ENCODE data around the gene LRRC63.

Gene LRRC63

DNA sequence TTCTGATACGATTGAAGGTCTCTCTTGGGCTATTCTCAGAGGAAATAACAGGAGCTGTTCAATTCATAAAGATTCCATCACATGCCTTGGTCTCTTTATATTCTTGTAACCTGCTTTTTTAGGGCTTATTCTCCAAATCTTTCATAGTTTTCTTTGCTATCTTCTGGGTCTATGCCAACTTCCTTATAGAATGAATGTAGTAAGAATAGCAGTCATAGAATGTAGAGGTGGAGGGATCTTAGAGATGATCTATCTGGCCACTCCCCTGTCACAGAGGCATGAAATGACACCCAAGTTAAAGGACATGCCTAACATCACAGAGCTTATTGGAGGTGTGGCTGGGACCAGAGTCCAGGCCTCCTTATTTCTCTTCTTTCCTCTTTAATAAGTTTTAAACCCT is 42.9 kb upstream of the LRRC63 start:
- FAIRE-seq (no peak), DNase-seq (ENCODE audit: insufficient read length, low spot score) (no peak)

DNA sequence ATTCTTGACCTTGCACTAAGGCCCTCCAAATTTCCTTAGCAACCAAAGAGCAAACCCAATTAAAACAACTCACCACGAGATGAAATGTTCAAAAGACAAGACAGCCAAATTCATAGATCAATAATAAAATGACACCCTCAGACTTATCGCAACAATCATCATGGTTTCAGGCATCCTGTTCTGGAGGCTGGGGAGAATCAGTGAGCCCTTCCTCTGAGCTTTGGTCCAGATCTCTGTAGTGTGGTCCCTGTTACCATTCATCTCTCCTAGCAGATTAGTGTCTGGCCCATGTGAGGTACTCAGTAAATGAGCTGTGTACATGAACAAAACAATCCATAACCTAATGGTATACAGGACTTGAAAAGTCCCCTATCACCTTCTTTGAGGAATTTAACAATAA is 42.0 kb upstream of the LRRC63 start:
- TF ChIP-seq, protein P1, sequence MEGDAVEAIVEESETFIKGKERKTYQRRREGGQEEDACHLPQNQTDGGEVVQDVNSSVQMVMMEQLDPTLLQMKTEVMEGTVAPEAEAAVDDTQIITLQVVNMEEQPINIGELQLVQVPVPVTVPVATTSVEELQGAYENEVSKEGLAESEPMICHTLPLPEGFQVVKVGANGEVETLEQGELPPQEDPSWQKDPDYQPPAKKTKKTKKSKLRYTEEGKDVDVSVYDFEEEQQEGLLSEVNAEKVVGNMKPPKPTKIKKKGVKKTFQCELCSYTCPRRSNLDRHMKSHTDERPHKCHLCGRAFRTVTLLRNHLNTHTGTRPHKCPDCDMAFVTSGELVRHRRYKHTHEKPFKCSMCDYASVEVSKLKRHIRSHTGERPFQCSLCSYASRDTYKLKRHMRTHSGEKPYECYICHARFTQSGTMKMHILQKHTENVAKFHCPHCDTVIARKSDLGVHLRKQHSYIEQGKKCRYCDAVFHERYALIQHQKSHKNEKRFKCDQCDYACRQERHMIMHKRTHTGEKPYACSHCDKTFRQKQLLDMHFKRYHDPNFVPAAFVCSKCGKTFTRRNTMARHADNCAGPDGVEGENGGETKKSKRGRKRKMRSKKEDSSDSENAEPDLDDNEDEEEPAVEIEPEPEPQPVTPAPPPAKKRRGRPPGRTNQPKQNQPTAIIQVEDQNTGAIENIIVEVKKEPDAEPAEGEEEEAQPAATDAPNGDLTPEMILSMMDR (IDR thresholded peaks at IDR 0.05; ENCODE audit: insufficient read depth, missing control alignments) = no peak
- DNase-seq (ENCODE audit: insufficient read length, low spot score) (no peak), FAIRE-seq (no peak)

More for the DNA sequence above, 42.9 kb upstream of the LRRC63 start:
- TF ChIP-seq, protein P1 (IDR thresholded peaks at IDR 0.05; ENCODE audit: insufficient read depth, missing control alignments) = no peak

DNA sequence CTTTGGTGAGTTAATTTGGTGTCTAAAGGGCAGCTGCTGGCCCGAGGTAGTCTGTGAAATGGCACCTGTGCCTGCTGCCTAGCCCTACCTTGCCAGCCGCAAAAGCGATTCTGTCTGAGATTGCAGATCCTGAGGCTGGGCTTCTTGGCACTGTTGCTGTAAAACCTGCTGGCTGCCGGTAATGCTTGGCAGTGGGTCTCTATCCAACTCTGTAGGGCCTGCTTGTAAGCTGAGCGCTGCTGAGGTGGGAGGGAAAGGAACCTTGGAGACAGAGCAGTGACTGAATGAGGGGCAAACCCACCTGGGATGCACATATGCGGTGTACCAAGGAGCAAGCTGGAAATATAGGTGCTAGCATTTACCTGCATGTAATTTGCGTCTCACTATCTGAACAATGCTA is 41.5 kb upstream of the LRRC63 start:
- TF ChIP-seq, protein P1 (IDR thresholded peaks at IDR 0.05; ENCODE audit: insufficient read depth, missing control alignments) = no peak
- DNase-seq (ENCODE audit: insufficient read length, low spot score) = no peak
- FAIRE-seq = no peak

DNA sequence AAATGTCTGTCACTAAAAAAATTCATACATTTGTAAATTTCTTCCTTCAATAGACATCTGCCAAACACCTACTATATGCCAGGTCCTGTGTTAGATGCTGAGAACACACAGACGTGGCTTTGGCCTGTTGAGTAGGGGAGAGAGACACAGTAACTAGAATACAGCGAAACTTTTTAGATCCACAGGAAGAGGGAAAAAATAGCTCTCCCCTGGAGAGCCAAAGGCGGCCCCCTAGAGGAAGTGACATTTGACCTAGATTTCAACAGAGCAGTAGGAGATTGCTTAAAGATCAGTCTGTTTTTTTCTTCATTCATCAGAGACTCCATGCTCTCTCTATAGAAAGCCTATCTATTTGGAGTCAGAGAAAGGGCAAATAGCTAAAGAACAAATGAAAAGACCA is 41.0 kb upstream of the LRRC63 start:
- FAIRE-seq = no peak
- TF ChIP-seq, protein P1 (IDR thresholded peaks at IDR 0.05; ENCODE audit: insufficient read depth, missing control alignments) = no peak
- DNase-seq (ENCODE audit: insufficient read length, low spot score) = no peak

DNA sequence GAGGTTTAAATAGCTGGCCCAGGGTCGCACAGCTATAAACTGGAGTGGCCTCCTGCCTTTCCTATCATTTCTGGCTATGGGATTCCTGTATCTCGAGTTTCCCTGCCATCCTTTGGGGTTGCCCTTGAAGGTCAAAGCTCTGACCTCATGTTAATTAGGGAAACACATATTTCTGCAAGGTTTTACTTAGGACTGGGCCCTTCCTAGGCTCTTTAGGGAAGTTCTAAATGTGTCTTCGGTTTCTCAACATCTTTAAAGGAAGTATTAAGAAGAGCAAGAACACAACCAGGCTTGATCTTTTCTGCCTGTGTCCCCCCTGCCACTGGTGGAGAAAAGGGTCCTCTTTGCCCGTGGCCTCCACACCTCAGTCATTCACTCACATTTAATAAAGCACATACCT is 40.5 kb upstream of the LRRC63 start:
- DNase-seq (ENCODE audit: insufficient read length, low spot score) (no peak), FAIRE-seq (no peak)
- TF ChIP-seq, protein P1 (IDR thresholded peaks at IDR 0.05; ENCODE audit: insufficient read depth, missing control alignments) = no peak

DNA sequence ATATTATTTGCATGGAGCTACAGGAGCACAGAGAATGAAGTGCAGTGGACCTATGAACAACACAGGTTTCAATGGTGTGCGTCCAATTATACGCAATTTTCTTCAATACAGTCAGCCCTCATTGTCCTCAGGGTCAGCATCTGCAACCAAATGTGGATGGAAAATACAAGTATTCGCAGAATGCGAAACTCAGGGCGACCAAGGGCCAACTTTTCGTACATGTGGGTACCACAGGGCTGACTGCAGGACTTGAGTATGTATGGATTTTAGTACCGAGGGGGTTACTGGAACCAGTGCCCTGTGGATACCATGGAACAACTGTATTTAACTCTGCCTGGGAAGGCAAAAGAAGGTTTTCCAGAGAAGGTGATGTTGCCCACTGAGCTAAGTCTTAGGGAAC is 40.0 kb upstream of the LRRC63 start:
- FAIRE-seq = no peak
- no peak for DNase-seq (ENCODE audit: insufficient read length, low spot score)
- TF ChIP-seq, protein P1 (IDR thresholded peaks at IDR 0.05; ENCODE audit: insufficient read depth, missing control alignments) = no peak

DNA sequence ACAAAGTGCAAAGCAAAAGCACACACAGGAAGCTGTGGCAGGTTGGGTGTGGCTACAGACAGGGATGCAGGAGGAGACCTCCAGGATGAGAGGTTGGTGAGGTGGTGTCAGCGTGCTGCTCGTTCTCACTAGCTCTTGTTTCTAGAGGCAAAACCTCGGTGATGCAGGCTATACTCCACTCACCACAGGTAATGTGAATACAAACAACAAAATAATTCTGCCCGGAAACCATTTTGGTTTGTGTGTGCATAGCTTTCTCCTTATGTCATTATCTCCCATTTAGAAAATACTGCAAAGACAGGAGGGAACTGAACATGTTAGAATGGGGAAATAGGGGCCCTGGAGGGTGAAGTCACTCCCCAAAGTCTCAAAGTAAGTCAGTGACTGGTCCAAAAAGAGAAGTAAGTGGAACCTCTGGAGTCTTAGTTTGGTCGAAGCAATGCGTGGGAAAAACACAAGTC is 39.2 kb upstream of the LRRC63 start:
- TF ChIP-seq, protein P1 (IDR thresholded peaks at IDR 0.05; ENCODE audit: insufficient read depth, missing control alignments) = no peak
- FAIRE-seq (no peak), DNase-seq (ENCODE audit: insufficient read length, low spot score) (no peak)
